Heart left ventricle (tissue), 13 donors: Measurements from ENCODE around the gene MACO1.

ENCODE experiments used
- POLR2A ChIP-seq, 2 donors: fragments of 450-650 bp; IDR thresholded peaks; one replicate each; pipeline ENCODE4 v1.6.1; 2017; ENCODE audit warnings: antibody characterized with exemption in 2 of 2, mild to moderate bottlenecking in 2 of 2, moderate library complexity in 2 of 2
- TF ChIP-seq, protein P1 (sequence below), 12 donors: fragments of 200-600 bp; sonication (generic) in 4 of 12; IDR thresholded peaks; one replicate each; pipeline versions ENCODE4 v1.5.0 to v1.8.0; 2018 to 2022; ENCODE audit warnings: antibody characterized with exemption in 12 of 12, mild to moderate bottlenecking in 5 of 12
- donor health status: ischemic (EF 13 %, LVEDD 7.1; RV severe dilation, severe dysfunction).
- donor health status: DM: no; HTN: yes; CAD: no.
- donor health status: DM: no; HTN: no; CAD: no.
- donor health status: ischemic (EF 25% LVEDD 6.9; RV normal size, moderate dysfunction).
- donor health status: ischemic (EF 25% LVEDD 5.7; RV mildly dilated, moderate dysfunction).
- donor health status: ischemic (EF 35%, LVEDD 5.7; RV mildly dilated, moderate dysfunction).
- donor health status: nonischemic (EF 11% LVEDD 7.7; RV severe dilation, severe dysfunction).
- donor health status: DM: yes; HTN: yes; CAD: no.
- donor health status: PGD.
- donor health status: ischemic (EF 29% LVEDD 5.4; RV normal size, mild dysfunction).
- donor health status: nonischemic (EF 23%, LVEDD 6.1; RV moderate dilation, normal function).

DNA sequence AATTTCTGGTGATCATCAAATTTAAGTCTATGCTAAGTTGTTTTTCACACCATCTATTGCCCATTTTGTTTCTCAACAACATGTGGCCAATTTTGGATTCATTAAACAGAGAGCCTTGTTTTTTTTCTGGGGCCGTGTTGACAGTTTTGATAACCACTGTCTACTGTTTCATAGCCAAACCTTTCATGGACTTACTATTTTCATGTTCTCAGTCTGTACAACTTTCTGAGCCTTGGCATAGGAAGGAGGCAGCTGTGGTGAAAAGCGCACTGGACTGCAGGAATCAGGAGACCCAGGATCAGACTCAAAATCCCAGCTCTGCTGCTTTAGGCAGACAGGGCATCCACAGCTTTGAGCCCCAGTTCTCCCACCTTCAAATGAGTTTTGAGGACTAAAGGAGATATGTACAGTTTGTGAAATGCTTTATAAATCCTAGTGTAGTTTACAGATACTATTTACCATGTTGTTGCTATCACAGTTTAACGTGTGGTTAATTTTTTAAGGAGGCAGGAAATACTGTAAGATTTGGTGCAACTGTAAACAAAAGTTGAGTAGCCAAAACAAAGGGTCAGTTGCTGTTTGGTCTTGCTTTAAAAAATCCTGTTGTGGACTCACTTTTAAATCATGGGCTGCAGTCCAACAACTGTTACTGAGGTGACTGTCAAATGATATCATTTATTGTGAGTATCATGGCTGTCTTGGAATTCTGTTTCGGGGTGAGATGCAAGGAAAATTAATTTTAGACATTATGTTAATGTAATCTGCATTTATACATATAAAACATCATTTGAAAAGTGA is 2.9 kb downstream of the MACO1 start:
- TF ChIP-seq, protein P1, sequence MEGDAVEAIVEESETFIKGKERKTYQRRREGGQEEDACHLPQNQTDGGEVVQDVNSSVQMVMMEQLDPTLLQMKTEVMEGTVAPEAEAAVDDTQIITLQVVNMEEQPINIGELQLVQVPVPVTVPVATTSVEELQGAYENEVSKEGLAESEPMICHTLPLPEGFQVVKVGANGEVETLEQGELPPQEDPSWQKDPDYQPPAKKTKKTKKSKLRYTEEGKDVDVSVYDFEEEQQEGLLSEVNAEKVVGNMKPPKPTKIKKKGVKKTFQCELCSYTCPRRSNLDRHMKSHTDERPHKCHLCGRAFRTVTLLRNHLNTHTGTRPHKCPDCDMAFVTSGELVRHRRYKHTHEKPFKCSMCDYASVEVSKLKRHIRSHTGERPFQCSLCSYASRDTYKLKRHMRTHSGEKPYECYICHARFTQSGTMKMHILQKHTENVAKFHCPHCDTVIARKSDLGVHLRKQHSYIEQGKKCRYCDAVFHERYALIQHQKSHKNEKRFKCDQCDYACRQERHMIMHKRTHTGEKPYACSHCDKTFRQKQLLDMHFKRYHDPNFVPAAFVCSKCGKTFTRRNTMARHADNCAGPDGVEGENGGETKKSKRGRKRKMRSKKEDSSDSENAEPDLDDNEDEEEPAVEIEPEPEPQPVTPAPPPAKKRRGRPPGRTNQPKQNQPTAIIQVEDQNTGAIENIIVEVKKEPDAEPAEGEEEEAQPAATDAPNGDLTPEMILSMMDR (IDR thresholded peaks at IDR 0.05), result no peak
- TF ChIP-seq POLR2A (IDR thresholded peaks at IDR 0.05), result no peak
